NCI-H82 treated with DMSO at 0.1 percent for 48 hours (cell line): ENCODE measurements around the gene STK32B.

Experiments
- DNase-seq: peaks from one replicate; lab custom pipeline; 2025; ENCODE audit not compliant: unreplicated experiment; lab: John Stamatoyannopoulos, UW

Gene STK32B

DNA sequence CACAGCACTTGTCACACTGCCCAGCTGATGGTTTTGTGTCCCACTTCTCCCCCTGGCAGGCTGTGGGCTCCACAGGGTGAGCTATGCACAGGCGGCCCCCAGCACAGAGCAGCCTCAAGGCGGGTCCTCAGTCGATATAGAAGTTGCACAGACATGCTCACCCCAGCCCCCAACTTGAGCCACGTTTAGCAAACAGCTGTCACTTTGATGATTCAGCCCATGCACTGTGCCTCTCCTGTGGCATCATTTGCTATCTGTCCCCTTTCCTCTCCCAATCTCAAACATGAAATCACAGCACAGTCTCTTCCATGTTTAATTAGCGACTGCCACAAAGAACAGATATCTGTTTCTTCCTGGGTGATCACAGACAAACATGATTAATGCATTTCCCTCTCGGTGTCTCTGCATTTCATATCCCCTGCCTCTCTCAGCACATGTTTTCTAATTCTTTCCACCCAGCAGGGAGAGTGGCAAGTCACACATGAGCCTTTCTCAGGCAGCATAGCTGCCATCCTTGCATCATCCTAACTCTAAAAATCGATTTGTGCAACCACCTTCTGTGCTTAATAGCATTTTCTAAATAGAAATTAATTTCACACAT, 452.2 kb downstream of the STK32B start:
- DNase-seq: no peak

GRCh38 chr4:5504486-5504885, 453.2 kb downstream of the STK32B start:
- no peak for DNase-seq

GRCh38 chr4:5510504-5510903, 459.2 kb downstream of the STK32B start:
- DNase-seq: no peak

GRCh38 chr4:5511791-5512190, 460.5 kb downstream of the STK32B start:
- DNase-seq: no peak

GRCh38 chr4:5515646-5516045, 464.4 kb downstream of the STK32B start:
- DNase-seq: no peak

GRCh38 chr4:5517372-5517771, 466.1 kb downstream of the STK32B start:
- no peak for DNase-seq

GRCh38 chr4:5524446-5525299, 473.4 kb downstream of the STK32B start:
- peak; percentile 58 for DNase-seq

DNA sequence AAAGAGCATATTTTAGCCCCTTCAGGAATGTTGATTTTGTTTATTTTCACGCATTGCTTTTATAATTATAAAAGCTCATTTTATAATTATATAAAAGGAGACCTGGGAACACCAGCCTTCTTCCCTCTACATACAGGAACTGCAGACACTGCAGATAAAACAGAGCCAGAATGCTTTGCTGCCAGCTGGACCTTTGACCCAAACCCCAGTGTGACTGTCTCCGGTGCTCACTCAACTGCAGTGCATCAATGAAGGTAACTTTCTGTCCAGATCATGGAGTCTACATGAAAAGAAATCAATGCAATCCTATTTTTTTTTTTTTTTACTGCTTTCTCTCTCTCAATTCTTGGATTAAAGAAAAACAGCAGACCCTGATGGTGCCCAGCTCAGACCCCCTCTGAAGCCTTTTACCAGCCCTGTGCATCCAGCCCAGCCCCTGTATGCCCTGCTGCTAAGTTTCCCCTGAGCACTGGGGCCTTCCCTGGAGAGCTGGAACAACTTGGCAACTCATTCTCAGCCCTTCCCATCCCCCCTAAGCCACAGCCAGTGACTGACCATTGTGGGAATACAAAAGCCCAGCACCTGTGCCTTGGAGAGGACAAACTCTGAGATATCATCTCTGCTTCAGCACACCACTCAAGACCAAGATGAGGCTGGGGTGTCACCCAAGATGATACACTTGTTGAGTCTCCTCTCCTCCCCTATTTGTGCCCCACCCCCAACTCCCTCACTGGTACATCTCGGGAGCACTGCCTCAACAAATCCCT, 475.0 kb downstream of the STK32B start:
- DNase-seq: no peak

DNA sequence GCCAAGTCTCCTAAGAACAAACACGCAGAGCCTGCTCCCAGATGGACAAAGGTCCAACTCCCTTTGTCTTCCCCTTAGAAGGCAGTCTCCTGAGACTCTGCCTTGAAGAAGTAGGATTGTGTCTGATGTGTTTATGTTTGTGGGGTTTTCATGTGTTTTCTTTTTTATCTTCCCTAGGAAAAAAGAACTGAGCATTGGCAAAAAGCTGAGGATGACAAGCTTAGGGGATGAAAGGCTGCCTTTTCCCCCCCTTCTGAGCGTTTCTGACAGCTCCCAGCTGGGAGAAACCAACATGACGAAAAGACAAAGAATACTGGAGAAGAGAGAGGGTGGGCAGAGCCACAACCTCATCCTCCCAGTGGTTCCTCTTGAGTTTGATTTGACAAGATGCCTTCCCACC, 475.9 kb downstream of the STK32B start:
- DNase-seq: no peak

GRCh38 chr4:5528031-5528436, 476.8 kb downstream of the STK32B start:
- DNase-seq: no peak

DNA sequence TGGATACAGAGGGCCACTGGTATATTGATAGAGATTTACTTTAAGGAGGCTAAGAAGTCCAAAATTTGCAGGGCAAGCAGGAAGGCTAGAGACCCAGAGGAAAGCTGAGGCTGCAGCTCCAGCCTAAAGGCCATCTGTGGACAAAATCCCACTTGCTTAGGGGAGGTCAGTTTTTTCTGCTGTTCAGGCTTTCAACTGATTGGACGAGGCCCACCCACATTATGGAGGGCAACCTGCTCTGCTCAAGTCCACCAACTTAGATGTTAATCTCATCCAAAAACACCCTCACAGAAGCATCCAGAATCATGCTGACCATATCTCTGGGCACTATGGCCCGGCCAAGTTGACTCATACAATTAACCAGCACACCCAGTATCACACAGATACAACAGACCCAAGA, 480.8 kb downstream of the STK32B start:
- no peak for DNase-seq

DNA sequence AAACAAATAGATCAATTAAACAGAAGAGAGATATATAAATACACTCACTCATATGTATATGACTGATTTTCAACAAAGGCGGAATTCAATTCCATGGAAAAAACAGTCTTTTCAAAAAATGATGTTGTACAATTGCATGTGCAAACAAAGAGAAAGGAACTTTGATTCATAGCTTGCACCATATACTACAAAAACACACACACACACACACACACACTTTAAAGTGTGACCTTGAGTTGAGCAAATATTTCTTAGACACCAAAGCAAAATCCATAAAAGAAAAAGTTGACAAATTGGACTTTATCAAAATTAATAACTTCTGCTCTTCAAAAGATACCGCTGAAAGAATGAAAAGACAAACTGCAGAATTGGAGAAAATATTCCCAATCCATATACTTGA, 488.3 kb downstream of the STK32B start:
- DNase-seq: no peak

DNA sequence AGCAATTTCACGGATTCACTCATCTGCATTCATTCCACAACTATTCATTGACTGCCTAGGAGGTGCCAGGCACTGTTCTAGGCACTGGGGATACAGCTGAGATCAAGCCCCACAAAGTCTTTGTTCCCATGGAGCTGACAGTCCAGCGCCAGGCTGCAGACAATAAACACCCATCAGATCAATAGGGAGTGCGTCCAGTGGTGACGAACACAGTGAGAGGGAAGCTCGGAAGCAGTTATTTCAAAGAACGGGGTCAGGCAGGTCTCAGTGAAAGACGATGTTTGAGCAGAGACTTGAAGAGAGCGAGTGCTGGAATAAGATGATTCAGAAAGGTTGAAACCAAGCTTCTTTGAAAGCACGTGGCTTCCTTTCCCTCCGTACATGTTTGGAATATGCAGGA, 489.9 kb downstream of the STK32B start:
- DNase-seq: no peak

GRCh38 chr4:5543681-5544080, 492.4 kb downstream of the STK32B start:
- no peak for DNase-seq

DNA sequence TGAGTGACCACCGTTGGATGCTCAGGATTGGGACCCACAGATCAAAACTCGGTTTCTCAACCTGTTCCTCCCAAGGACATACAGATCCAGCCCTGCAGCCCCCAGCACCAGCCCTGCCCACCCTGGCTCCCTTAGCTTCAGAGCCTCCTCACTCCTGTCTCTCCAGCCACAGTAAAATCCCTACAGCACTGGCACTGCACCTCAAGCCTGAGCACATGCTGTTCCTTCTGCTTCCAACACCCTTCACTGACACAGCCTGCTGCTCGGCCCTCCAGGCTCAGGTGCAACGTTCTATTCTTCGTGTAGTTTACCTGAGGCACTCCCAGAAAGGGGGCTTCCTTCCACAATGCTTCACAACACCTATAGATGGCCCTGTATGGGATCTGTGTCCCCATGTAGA, 493.5 kb downstream of the STK32B start:
- DNase-seq: no peak

DNA sequence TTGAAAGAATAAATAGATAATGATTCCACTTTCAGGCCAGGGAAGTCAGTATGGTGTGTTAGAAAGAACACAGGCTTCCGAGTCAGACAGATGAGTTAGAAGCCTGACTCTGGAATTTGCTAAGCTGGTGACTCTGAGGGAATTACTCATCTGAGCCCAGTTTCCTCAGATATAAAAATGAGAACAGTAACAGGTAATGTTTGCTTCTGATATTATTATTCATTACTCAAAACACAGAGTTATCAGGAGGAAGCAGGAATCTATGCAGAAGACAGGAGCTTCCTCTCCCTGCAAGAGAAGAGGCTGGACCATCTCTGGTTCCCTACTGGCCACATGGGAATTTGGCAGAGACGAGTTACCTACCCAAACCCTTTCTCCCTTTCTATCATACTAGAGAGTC, 494.0 kb downstream of the STK32B start:
- DNase-seq: no peak

DNA sequence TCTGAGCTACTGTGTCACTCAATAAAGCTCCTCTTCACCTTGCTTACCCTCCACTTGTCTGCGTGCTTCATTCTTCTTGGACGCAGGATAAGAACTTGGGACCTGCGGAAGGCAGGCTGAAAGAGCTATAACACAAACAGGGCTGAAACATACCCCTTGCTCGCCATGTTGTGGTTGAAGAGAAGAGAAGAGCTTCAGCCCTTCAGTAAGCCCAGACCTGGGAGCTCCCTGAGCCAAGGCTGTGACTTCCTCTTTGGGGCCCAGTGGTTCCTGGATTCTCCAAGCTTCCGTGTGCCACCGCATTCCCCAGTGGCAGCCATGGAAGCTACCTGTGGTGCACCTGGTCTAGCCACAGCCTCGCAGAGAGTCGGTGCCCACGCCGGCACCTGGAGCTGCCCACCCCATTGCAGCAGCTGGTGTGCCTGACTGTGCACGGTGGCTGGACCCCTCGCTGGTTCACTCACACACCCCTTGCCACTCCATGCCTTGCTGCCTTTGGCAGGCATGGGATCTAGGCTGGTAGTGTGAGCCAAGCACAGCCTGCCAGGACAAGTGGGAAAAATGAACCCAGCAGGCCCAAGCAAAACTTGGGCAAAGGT, 496.5 kb downstream of the STK32B start:
- no peak for DNase-seq
